GM18520 (cell line): Measurements from ENCODE around the gene EDDM13.
"Not testable (repeated sequence)": the region's sequence is repeated elsewhere in the genome, so short reads cannot be mapped to it uniquely, and the experiment has no call there.

Experiments
- ATAC-seq: cut with Tn5 transposase; IDR thresholded peaks from one replicate; pipeline ENCODE4 v1.9.1; 2021; ENCODE audit not compliant: unreplicated experiment

Gene EDDM13

DNA sequence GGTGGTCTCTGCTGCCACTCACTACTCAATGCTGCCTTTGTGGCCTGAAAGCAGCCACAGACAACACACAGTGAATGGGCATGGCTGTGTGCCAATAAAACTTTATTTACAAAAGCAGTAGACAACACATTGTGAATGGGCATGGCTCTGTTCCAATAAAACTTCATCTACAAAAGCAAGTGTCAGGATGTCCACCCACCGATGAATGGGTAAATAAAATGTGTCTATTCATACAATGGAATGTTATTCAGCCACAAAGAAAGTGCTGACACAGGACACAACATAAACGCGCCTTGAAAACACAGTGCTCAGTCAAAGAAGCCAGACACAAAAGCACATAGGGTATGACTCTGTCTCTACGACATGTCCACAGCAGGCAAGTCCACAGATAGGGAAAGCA, 22.0 kb downstream of the EDDM13 start:
- ATAC-seq: no peak

DNA sequence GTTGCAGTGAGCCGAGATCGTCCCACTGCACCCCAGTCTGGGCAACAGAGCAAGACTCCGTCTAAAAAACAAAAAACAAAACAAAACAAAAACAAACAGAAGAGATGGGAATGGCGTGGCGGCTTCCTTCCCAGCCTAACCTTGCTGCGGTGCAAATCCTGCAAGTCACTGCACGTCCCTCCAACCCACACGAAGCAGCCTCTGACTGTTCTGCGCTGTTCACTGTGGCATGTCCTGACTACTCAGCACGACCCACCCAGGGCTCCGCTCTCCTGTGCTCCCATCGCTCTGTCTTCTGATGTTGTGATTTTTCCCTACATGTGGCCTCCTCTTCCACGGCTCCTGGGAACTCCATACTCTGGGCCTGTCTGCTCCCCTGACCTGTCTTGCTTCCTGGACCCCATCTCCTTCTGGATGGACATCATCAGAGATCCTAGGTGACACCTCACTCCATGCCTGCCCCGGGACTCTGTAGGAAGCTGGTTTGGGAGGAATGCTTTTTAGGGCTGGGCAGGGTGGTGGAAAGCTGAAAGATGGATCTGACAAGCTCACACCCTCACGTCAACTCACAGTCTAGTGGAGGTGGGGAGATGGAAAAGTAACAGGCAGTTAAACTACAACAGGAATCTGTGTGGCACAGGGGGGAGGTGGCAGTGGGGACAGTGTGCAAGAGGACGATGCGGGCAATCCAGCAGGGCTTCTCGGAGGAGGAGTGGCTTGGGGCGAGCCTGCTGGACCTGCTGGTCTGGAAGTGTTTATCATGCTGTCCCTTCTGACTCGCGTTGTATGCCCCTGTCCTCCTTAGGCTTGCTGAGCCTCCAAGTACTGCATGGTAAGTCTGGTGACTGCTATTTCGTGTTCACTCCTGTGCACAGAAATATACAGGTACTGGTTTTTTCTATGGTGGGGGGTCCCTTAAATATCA, 23.2 kb downstream of the EDDM13 start:
- no peak for ATAC-seq

- ATAC-seq: no peak
Measured at GRCh38 chr19:56297010-56297409, 24.5 kb downstream of the EDDM13 start.

- no peak for ATAC-seq
Measured at GRCh38 chr19:56299688-56300087, 27.1 kb downstream of the EDDM13 start.

- no peak for ATAC-seq
Measured at GRCh38 chr19:56301155-56301554, 28.6 kb downstream of the EDDM13 start.

GRCh38 chr19:56301886-56302620, 29.5 kb downstream of the EDDM13 start:
- no peak for ATAC-seq

DNA sequence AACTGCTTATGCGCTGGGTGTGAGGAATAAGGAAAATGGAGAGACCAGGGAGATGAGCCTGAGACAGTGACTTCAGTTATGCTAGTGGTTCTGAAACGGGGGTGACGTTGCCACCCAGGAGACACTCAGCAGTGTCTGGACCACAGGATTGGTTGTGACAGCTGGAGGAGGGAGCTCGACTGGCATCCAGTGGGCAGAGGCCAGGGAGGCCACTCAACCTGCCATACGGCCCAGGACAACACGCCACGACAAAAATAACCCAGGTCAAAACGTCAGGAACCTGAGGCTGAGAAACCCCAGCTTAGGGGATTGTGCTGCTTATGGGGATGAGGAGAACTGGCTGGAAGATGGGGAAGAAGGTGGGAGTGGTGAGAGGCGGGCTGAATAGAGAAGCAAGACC, 31.7 kb downstream of the EDDM13 start:
- no peak for ATAC-seq

DNA sequence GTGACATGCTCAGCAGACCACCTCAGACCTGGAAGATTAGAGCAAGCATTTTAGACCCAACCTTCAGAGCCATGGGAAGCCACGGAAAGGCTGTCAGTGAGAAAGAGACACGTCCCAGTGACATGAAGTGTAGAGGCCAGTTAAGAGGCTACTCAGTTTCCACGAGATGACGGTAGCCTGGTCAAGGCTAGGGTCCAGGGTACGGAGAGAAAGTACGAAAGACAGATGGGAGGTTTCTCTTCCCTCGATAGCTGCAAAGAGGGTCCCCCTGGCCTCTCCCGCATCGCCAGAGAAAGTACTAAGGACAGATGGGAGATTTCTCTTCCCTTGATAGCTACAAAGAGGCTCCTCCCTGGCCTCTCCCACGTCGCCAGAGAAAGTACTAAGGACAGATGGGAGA, 33.5 kb downstream of the EDDM13 start:
- no peak for ATAC-seq

DNA sequence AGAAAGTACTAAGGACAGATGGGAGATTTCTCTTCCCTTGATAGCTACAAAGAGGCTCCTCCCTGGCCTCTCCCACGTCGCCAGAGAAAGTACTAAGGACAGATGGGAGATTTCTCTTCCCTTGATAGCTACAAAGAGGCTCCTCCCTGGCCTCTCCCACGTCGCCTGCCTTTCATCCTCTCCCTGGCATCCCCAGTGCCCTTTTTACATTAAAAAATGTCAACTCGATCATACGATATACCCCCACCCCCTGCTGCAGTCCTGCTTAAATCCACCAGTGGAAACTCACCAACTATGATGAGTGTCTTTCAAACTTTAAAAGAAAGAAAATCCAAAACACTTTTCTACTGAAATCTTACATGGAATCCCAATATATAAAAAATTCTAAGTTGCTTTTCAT, 34.5 kb downstream of the EDDM13 start:
- not testable (repeated sequence) for ATAC-seq

- no peak for ATAC-seq
Measured at GRCh38 chr19:56308792-56309191, 36.2 kb downstream of the EDDM13 start.

DNA sequence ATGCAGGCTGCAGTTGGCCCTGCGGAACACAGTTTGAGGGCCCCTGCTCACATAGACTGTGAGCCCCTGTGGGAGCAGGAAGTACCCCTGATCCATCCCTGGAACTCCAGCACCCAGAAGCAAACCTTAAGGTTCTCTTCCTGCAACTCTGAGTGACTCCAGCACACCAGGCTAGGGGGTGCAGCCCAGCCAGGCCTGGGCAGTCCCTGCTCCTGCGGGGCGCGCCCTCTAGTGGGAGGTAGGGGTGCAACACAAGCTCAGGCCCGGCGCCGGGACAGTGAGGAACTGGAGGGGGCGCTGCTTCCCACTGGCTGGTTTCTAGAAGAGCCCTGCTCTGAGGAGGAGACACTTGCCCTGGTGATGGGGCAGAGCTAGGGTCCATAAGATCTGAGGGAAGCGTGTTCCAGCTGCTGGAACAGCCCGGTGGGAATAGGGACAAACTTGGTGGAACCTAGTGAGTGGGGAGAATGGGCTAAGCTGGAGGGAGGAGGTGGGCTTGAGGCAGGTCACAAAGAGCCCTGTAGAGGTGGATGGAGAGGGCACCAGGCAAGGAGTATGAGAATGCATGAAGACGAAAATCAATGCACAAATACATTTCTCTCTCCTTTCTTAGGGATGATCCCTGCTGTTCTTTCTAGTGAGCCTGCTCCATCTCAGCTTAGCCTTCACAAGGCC, 37.1 kb downstream of the EDDM13 start:
- ATAC-seq: no peak

- ATAC-seq: no peak
Measured at GRCh38 chr19:56310462-56310861, 37.9 kb downstream of the EDDM13 start.

- ATAC-seq: no peak
Measured at GRCh38 chr19:56312342-56312741, 39.8 kb downstream of the EDDM13 start.

GRCh38 chr19:56312787-56313657, 40.5 kb downstream of the EDDM13 start:
- no peak for ATAC-seq

- ATAC-seq: no peak
Measured at GRCh38 chr19:56314018-56314380, 41.5 kb downstream of the EDDM13 start.

DNA sequence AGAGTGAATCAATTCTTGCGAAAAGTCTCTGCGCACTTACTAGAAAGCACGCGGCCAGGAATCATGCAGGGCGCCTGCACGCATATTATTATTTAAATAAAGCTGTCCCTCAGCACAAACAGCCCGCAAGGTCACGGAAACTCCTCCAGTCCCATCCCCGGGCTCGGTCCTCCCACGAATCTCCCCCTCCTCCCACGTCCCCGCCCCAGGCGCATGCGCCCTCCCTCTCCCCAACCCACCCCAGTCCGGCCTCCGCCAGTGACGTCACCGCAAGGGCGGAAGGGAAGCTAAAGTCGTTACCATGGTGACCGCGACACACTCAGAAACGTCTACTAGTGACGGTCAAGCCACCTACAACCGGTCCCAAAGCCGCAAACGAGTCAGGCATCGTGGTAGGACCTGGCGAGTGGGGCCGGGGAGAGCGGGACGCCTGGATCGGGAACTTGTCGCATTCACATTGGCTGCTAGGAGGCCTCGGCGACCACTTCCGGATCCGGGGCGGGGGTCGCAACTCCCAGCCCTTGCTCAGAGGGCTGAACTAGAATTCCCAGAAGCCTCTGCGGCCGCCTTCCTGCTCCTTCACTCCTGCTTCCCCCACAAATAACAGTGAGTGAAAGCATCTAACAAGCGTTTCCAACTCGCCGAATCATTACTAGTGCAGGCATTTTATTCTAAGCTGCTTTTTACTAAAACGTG, 42.0 kb downstream of the EDDM13 start, which contains the start of gene ZSCAN5A:
Gene ZSCAN5A, minus strand, starts transcription at position 459 of the 696 bp plus-strand sequence. CDS start 89,793 bp downstream, outside the sequence.
- ATAC-seq: peak; percentile 50

DNA sequence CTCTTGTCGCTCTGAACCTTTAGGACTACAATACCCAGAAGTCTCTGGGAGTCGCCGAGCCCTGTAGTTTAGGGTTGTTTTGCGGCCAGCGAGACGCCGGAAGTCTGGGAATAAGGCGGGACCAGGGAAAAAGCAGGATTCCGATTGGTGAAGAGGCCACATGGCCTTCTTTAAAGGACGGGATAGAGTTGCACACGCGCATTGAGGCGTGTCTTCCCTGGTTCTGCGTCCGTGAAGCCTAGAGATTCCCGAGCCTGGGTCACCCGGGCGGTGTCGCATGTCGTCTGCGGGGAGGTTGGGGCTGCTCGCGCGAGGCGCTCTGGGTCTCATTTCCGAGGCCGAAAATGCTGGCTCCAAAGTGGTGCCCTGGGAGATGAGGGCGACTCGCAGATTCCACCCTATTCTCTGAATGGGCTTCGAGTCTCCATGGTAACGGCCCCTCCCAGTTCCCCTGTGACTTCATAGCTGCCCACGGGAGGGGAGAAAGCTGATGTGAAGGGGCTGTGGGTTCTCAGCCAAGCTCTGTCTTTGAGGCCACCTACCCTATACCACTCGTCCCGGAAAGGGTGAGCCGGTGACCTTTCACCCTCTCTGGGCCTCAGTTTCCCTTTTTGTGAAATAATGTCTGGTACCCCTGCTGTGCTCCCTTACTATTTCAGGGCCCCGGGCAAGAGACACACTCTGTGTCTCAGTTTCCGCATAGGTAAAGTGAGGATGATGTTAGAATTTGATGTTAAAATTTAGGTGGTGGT, 42.7 kb downstream of the EDDM13 start:
- ATAC-seq: peak; percentile 75

DNA sequence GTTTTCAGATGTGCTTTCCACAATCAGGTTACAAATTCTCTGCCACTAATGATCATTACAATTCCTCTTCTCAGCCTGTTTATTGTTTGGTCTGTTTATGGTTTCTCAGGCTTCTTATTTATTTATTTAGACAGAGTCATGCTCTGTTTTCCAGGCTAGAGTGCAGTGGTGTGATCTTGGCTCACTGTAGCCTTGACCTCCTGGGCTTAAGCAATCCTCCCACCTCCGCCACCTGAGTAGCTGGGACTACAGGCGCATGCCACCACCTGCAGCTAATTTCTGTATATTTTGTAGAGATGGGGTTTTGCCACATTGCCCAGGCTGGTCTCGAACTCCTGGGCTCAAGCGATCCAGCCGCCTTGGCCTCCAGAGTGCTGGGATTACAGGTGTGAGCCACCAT, 44.2 kb downstream of the EDDM13 start:
- no peak for ATAC-seq

- ATAC-seq: no peak
Measured at GRCh38 chr19:56317749-56318148, 45.2 kb downstream of the EDDM13 start.
